Skin epidermis (tissue), 12 donors: ENCODE measurements around the gene VSTM2L.

Experiments used
- H3K27ac ChIP-seq, 21 experiments: fragments of 200-600 bp; sonication (generic) in 11 of 21; one replicate each; pipeline ENCODE4 v1.5.0; 2020; ENCODE audit warnings: mild to moderate bottlenecking in 3 of 21, inconsistent platforms in 2 of 21, moderate library complexity in 2 of 21
- H3K4me3 ChIP-seq, 7 experiments: fragments of 200-600 bp; sonication (generic) in 2 of 7; one replicate each; pipeline ENCODE4 v1.5.0; 2020; ENCODE audit warnings: inconsistent platforms in 2 of 7, mild to moderate bottlenecking in 2 of 7, moderate library complexity in 1 of 7

Gene VSTM2L

GRCh38 chr20:37979021-37979985, 76.4 kb downstream of the VSTM2L start:
- Histone ChIP-seq H3K27ac (no peak overlapping the region), H3K4me3 (no peak overlapping the region)

- H3K27ac ChIP-seq: no peak overlapping the region
- no peak overlapping the region for H3K4me3 ChIP-seq
Observed at GRCh38 chr20:37980383-37980782, 77.5 kb downstream of the VSTM2L start.

DNA sequence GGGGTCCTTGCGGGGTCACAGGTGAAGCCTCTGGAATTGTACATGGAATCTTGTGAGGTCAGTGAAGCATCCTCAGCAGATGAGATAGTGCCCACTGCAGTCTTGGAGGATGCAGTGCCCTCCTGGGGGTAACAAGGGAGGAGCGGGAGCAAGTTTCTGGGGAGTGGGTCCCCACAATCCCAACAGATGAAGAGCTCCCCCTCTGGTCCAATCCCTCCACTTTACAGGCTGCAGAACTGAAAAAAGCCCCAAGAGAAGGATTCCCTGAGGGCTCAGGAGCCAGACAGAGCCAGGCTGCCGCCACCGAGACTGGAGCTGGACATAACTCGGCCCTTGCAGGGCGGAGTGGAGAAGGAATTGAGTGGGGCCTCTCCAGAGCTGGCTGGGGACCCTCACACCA, 77.9 kb downstream of the VSTM2L start:
- H3K27ac ChIP-seq: no peak overlapping the region
- H3K4me3 ChIP-seq: no peak overlapping the region

- Histone ChIP-seq H3K4me3 (no peak overlapping the region), H3K27ac (no peak overlapping the region)
Observed at GRCh38 chr20:37981568-37981967, 78.6 kb downstream of the VSTM2L start.

DNA sequence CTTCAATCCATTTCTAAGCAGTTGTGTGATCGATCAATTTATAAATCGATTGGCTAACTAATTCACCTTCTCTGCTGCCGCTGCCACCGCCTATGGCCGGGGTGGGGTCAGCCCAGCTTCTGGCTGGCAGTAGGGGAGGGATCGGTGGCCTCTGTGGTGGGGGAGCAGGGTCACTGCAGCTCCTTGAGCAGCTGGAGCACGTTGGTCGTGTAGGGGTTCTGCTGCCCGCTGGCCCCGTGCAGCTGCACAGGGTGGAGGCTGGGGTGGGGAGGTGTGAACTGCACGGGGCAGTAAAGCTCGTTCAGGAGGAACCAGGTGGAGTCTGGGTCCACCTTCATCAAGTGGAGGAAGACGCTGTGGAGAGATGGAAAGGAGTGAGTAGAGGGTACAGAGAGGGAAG, 80.4 kb downstream of the VSTM2L start:
- Histone ChIP-seq H3K4me3 (no peak overlapping the region), H3K27ac (no peak overlapping the region)

GRCh38 chr20:37984018-37984785, 81.3 kb downstream of the VSTM2L start:
- Histone ChIP-seq H3K4me3 (no peak overlapping the region), H3K27ac (no peak overlapping the region)

DNA sequence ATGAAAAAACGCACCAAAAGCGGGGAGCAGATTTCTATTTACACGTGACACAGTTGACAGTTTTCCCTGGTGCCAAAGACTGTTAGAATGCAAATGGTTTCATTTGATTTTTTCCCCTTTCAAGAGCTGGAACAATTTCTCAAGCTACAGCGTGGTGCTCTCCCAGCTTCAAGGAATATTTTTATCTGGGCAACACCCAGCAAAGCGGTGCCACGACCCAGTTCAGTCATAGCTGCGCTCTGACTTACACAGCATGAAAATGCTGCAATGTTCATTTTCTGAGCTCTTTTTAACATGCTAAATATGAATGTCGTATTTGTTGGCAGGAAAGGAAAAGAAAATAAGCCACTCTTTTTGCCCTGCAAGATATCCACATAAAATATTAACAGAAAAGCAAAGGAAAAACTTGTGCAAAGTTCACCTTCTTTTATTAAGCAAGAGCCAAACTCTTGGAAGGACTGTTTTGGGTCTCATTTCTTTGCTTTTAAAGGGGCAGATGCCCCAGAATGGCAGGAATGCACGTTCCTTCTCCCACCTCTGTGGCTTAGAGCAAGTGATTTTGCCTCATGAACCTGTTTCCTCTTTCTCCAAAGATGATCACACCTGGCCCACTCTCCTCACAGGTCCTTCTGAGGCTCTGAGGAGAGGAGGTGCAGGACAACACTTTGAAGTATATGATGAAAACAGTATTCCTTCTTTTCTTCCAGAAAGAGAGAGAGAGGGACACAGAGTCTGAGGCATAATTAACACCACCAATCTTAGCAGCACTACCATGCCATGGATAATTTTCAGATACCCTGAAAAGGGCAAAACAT, 83.3 kb downstream of the VSTM2L start:
- Histone ChIP-seq H3K4me3 (no peak overlapping the region), H3K27ac (peak overlapping the region in 1 of 21 experiments; percentile 19)

- no peak overlapping the region for H3K4me3 ChIP-seq
- peak overlapping the region in 1 of 21 experiments; percentile 30 for H3K27ac ChIP-seq
Observed at GRCh38 chr20:37986873-37987601, 84.1 kb downstream of the VSTM2L start.

- Histone ChIP-seq H3K27ac (no peak overlapping the region), H3K4me3 (no peak overlapping the region)
Observed at GRCh38 chr20:37987602-37988290, 84.8 kb downstream of the VSTM2L start.

DNA sequence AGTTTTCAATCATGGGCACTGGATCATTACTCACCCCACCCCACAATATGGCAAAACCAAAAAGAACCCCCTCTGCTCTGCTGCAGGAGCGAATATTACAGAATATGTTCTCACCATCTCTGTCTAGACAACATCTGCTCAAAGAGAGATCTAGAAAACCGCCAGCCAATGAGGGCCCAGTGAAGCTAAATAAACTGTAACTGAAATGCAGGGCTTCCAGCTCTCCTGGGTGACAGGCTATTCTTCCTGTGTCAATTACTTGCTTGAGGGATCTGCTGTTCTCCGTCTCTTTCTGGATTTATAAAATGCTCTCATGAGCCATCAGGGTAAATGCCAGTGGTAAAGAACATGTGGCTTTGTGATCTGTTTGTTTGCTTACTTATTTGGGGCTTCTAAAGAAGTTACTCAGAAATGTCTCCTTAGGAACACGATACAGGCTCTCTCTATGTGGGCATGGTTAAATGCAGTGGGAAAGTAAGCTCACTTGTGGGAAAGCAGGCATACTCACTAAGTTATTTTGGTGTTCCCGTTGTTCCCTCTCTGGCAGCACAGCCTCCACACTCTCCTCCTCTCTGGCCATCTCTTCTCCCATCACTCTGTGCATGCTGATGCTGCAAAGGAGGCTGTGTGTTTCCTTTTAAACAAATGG, 85.5 kb downstream of the VSTM2L start:
- H3K27ac ChIP-seq: no peak overlapping the region
- no peak overlapping the region for H3K4me3 ChIP-seq

- H3K27ac ChIP-seq: peak overlapping the region in 5 of 21 experiments; percentile 11 to 39 (median 27)
Observed at GRCh38 chr20:37989601-37990295, 86.8 kb downstream of the VSTM2L start.

DNA sequence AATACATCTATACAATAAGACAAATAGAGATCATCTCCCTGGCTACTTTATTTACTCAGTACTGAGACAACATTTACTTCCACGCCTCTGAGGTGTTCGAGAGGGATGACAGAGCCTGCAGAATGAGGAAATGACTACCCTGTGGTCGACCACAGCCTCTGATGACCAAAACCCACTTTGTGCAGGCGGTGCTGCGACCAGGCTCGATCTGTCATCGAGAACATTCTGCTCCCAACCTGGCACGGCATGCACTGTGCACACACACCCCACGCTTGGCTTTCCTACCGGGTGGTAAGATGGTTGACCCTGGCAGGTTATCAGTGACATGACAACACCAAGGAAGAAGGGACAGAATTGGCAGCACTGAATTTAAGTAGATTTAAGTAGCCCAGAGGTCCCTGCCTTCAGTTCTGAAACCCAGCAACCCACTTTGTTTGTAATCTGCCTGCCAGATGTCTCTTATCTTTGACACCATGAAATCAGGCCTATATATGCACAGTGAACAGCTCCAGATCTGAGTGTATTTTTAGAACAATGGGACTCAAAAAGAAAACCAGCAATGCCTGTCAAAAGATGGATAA, 87.7 kb downstream of the VSTM2L start:
- Histone ChIP-seq H3K27ac (peak overlapping the region in 2 of 21 experiments; percentile 27 to 69), H3K4me3 (no peak overlapping the region)

More at GRCh38 chr20:37989601-37990295, 86.8 kb downstream of the VSTM2L start:
- no peak overlapping the region for H3K4me3 ChIP-seq

- Histone ChIP-seq H3K4me3 (no peak overlapping the region), H3K27ac (peak overlapping the region in 2 of 21 experiments; percentile 27 to 69)
Observed at GRCh38 chr20:37991157-37991866, 88.4 kb downstream of the VSTM2L start.

DNA sequence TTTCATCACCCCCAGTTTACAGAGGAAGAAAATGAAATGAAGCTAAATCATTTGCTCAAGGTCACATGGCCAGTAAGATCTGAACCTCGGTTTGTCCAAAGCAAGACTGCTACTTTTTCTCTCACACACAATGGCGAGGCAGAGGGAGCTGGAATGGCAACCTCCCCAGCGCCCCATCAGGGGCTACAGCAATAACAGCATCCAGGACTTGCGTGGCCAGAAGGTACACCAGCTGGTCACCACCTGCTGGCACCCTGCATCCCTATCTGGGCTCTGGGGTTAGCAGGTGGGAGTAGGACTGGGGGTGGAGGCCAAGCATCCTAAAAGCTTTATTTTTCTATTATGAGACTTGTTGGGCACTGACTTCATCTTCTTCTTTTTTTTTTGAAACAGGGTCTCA, 89.0 kb downstream of the VSTM2L start:
- Histone ChIP-seq H3K4me3 (no peak overlapping the region), H3K27ac (peak overlapping the region in 2 of 21 experiments; percentile 27 to 69)

DNA sequence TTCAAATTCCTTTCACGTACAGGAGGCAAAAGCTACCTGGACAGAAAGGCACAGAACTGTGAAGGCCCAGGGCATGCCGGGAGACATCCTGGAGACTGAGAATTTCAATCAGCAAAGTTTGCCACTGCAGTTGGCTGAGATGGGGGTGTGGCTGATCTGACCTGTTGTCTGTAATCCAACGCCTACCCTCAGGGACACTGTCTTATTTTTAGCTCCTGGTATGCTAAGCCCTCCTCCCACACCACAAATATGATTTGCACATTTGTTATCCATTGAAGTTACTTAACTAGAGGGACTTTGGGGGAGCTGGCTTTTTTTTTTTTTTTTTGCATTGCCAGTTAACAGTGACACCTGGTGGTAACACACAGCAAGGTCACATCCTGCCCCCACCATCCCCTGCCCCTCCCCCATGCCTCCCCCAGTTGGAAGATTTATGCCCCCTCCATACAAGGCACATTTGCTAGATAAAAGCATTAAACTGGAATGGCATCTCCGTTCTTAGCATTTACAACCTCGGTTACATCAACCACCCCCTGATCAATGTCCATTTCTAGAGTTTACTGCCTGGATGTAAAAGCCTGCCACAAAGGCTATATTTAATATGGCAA, 90.0 kb downstream of the VSTM2L start:
- no peak overlapping the region for H3K27ac ChIP-seq

DNA sequence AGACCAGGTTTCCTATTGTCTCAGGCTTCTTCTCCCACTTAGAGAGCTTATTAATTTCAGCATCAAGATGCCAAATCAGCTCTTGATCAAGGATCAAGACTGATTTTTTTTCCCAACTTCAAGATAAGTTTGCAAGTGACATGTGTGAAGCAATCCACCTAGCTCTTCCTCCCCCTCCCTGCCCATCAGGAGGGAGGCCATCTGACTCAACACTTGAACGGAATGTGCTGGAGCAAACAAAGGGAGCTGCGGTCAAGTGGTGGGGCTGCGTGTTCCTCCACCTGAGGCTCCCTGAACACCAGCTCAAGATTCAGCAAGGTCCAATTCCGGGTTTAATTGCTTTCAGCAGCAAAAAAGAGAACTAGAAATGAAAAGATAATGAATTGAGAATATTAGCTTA, 91.6 kb downstream of the VSTM2L start:
- Histone ChIP-seq H3K4me3 (no peak overlapping the region), H3K27ac (no peak overlapping the region)

More for the DNA sequence above, 90.0 kb downstream of the VSTM2L start:
- no peak overlapping the region for H3K4me3 ChIP-seq
